Placental pericyte (primary cell): ENCODE results near the gene TMTC2. TPM values are rescaled to one million over a fixed set of nuclear protein-coding genes. Genes with fewer than 3 reads are reported as not detected.

ENCODE experiments used
- small RNA-seq: library from RNA; depleted of rRNA; stranded (forward); fragments of <200 nt; gene quantifications from one replicate; pipeline ENCODE3, GENCODE V24; 2012; ENCODE audit warnings: low replicate concordance
- total RNA-seq: library from RNA; depleted of rRNA; stranded (reverse); fragments of >200 nt; gene quantifications from 2 replicates; pipeline ENCODE4 v1.2.3, GENCODE V29; 2012

TMTC2 gene
- total RNA-seq = 0.44 and 1.1 TPM in 2 replicates

GRCh38 chr12:82686168-82687020, at the start of gene TMTC2:
Gene TMTC2 (plus strand): TSS chr12:82686906.

Small RNA genes within 50 kb of the gene (small RNA-seq; reads per million reads assigned to genes)
- not detected for gene RNU6-977P
